SK-N-MC (cell line): Measurements from ENCODE around the gene KRT6C.

Source experiments
- DNase-seq: peaks from one replicate; pipeline ENCODE4 v3.0.0-alpha.2; 2011; ENCODE audit warnings: low read depth, low spot score
- H3K27ac ChIP-seq: fragments of 200-600 bp; sonication (generic); 2 replicates; pipeline ENCODE4 v1.5.1; 2016; ENCODE audit warnings: mixed run types
- H3K36me3 ChIP-seq: fragments of 200-600 bp; sonication (generic); 2 replicates; pipeline ENCODE4 v1.6.1; 2017; ENCODE audit warnings: antibody characterized with exemption, low read length, mixed read lengths; ENCODE audit not compliant: insufficient read depth
- H3K4me3 ChIP-seq: fragments of 200-600 bp; sonication (generic); 2 replicates; pipeline ENCODE4 v1.5.1; 2016
- H3K9ac ChIP-seq: fragments of 200-600 bp; sonication (generic); 2 replicates; pipeline ENCODE4 v1.8.0; 2017; ENCODE audit warnings: mixed run types, mixed read lengths; ENCODE audit not compliant: insufficient read length
- H3K9me3 ChIP-seq: fragments of 200-600 bp; sonication (generic); 2 replicates; pipeline ENCODE4 v1.6.1; 2017; ENCODE audit warnings: low read depth, mild to moderate bottlenecking, antibody characterized with exemption, low read length, moderate library complexity, mixed read lengths
- EZH2 ChIP-seq: fragments of 200-600 bp; sonication (generic); IDR thresholded peaks from one replicate; pipeline ENCODE4 v1.6.1; 2017; ENCODE audit warnings: antibody characterized with exemption
- FOXP2 ChIP-seq: optimal IDR thresholded peaks from 2 replicates; pipeline ENCODE3; 2011; ENCODE audit warnings: mild to moderate bottlenecking, moderate library complexity; ENCODE audit not compliant: insufficient read depth; ENCODE audit errors: extremely low read length, control extremely low read depth
- POLR2AphosphoS5 ChIP-seq: IDR thresholded peaks from 2 replicates; pipeline ENCODE4 v1.6.1; 2012; ENCODE audit warnings: mild to moderate bottlenecking, low read depth, low read length, borderline replicate concordance

KRT6C gene

DNA sequence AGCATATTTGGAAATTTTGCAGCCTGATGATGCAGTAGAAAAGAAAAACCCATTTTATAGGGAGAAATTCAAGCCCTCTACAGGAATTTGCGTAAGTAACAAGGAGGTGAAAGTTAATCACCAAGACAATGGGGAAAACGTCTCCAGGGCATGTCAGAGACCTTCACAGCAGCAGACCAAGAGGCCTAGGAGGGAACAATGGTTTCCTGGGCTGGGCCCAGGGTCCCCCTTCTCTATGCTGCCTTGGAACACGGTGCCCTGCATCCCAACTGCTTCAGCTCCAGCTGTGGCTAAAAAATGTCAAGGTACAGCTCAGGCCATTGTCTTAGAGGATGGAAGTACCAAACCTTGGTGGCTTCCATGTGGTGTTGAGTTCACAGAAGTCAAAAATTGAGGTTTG, 6.5 kb upstream of the KRT6C start:
- TF ChIP-seq EZH2 (no peak), FOXP2 (no peak), POLR2AphosphoS5 (no peak)
- Histone ChIP-seq H3K4me3 (no peak overlapping the region), H3K27ac (no peak overlapping the region), H3K9ac (no peak overlapping the region), H3K9me3 (no peaks in the 10 kb centered on the region), H3K36me3 (no peaks in the 10 kb centered on the region)
- no peak for DNase-seq

- H3K4me3 ChIP-seq = no peak overlapping the region
- no peaks in the 10 kb centered on the region for H3K36me3 ChIP-seq
- DNase-seq = no peak
- no peak overlapping the region for H3K27ac ChIP-seq
- no peak for TF ChIP-seq FOXP2
- no peak for TF ChIP-seq EZH2
- no peak for TF ChIP-seq POLR2AphosphoS5
- H3K9ac ChIP-seq = no peak overlapping the region
- no peaks in the 10 kb centered on the region for H3K9me3 ChIP-seq
Measured at GRCh38 chr12:52477651-52478050, 4.0 kb upstream of the KRT6C start.

- Histone ChIP-seq H3K27ac (no peak overlapping the region), H3K9ac (no peak overlapping the region), H3K36me3 (no peaks in the 10 kb centered on the region), H3K9me3 (no peaks in the 10 kb centered on the region), H3K4me3 (no peak overlapping the region)
- TF ChIP-seq POLR2AphosphoS5 (no peak), FOXP2 (no peak), EZH2 (no peak)
- DNase-seq = no peak
Measured at GRCh38 chr12:52474212-52474611, 607 bp upstream of the KRT6C start.

DNA sequence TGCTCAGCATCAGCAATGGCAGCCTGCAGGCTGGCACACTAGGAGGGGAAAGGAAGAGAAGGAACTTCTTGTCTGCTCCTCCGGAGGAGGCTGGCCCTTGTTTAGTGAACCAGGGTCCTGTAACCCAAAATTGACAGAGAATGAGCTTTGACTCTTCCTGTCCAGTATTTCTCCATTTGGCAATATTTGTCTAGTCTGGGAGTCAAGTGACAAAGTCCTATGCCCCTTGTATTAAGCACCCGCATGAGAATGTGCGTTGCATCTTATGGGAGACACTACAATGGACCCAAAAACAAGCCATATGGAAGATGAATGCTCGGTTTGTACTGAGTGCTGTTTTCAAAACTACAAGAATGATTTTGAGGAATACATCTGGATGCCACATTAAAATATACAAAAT, 3.8 kb downstream of the KRT6C start:
- no peak overlapping the region for H3K4me3 ChIP-seq
- H3K9ac ChIP-seq = no peak overlapping the region
- TF ChIP-seq POLR2AphosphoS5 (no peak), FOXP2 (no peak), EZH2 (no peak)

GRCh38 chr12:52464897-52465296, 8.7 kb downstream of the KRT6C start:
- Histone ChIP-seq H3K27ac (no peak overlapping the region), H3K4me3 (no peak overlapping the region), H3K36me3 (no peaks in the 10 kb centered on the region), H3K9ac (no peak overlapping the region), H3K9me3 (no peaks in the 10 kb centered on the region)
- DNase-seq = no peak
- no peak for TF ChIP-seq FOXP2

More for the DNA sequence above, 3.8 kb downstream of the KRT6C start:
- H3K36me3 ChIP-seq = no peaks in the 10 kb centered on the region
- H3K9me3 ChIP-seq = no peaks in the 10 kb centered on the region
- DNase-seq = no peak
- no peak overlapping the region for H3K27ac ChIP-seq

- no peaks in the 10 kb centered on the region for H3K9me3 ChIP-seq
- H3K4me3 ChIP-seq = no peak overlapping the region
- no peaks in the 10 kb centered on the region for H3K36me3 ChIP-seq
- H3K9ac ChIP-seq = no peak overlapping the region
- no peak for DNase-seq
- no peak for TF ChIP-seq POLR2AphosphoS5
- TF ChIP-seq EZH2 = no peak
- no peak for TF ChIP-seq FOXP2
- no peak overlapping the region for H3K27ac ChIP-seq
Measured at GRCh38 chr12:52461693-52462092, 11.9 kb downstream of the KRT6C start.

DNA sequence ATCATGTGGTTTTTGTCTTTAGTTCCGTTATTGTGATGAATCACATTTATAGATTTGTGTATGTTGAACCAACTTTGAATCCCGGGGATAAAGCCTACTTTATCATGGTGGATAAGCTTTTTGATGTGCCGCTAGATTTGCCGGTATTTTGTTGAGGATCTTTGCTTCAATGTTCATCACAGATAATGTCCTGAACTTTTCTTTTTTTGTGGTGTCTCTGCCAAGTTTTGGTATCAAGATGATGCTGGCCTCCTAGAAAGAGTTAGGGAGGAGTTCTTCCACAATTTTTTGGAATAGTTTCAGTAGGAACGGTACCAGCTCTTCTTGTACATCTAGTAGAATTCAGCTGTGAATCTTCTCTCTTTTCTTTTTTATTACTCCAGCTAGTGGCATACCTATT, 14.7 kb downstream of the KRT6C start:
- H3K27ac ChIP-seq = no peak overlapping the region
- TF ChIP-seq FOXP2 (no peak), EZH2 (no peak), POLR2AphosphoS5 (no peak)
- no peak for DNase-seq

DNA sequence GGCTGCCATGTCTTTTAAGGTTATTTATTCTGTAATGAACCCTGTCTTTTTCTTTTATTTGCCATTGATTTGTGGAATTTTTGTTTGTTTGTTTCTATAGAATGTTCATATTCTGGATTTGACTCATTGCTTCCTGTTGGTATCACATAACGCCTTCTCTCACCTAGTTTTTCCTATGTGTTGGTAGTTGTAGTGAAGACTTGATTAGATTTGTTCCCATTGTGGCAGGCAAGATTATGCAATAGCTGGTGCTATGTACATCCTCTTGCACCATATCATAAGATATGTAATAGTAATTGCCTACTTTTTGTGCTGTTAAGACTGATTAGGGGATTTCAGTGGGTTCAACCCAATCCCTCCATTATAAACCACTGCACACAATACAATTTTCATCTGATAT, 17.8 kb downstream of the KRT6C start:
- DNase-seq = no peak
- TF ChIP-seq EZH2 (no peak), POLR2AphosphoS5 (no peak), FOXP2 (no peak)
- no peaks in the 10 kb centered on the region for H3K36me3 ChIP-seq
- H3K4me3 ChIP-seq = no peak overlapping the region
- H3K9me3 ChIP-seq = no peaks in the 10 kb centered on the region
- no peak overlapping the region for H3K9ac ChIP-seq
- H3K27ac ChIP-seq = no peak overlapping the region

More for the DNA sequence above, 14.7 kb downstream of the KRT6C start:
- Histone ChIP-seq H3K36me3 (no peaks in the 10 kb centered on the region), H3K9me3 (no peaks in the 10 kb centered on the region), H3K4me3 (no peak overlapping the region), H3K9ac (no peak overlapping the region)

DNA sequence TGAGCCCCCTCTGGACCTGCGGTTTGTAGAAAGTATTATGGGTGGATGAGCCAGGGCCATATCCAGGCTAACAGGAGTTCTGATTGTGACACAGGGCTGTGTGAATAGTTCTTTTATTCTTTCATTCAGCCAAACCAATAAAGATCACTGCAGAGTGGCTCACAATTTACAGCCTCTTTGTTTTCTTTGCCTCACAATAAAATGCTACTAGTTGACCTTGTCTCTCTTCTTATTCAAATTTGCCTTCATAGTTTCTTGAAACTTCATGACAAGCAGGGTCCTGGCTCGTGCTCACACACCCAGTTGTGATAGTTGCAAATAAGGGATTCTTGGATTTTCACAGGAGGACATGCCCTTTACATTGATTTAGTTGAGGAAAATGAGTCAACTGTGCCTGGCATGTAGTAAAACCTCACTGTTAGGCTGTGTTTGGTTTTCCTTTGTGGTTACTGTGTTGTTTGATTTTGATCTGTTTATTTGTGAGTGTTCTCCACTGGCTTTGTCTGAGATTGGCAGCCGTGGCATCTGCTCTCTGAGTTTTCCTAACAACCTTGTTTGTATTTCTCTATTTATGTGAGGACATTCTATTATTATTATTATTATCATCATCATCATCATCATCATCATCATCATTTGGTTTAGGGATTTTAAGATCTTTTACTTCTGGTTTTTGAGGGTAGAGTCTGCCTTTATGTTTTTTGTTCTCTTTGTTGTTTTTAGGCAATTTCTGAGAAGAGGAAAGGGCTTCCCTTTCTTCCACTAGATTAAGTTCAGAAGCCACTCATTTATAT, 19.0 kb downstream of the KRT6C start:
- Histone ChIP-seq H3K36me3 (no peaks in the 10 kb centered on the region), H3K9ac (no peak overlapping the region), H3K27ac (no peak overlapping the region), H3K4me3 (no peak overlapping the region), H3K9me3 (no peaks in the 10 kb centered on the region)
- no peak for DNase-seq
- no peak for TF ChIP-seq FOXP2
- no peak for TF ChIP-seq EZH2
- no peak for TF ChIP-seq POLR2AphosphoS5
